ENCODE measurements around the gene SCP2.

Gene SCP2

DNA sequence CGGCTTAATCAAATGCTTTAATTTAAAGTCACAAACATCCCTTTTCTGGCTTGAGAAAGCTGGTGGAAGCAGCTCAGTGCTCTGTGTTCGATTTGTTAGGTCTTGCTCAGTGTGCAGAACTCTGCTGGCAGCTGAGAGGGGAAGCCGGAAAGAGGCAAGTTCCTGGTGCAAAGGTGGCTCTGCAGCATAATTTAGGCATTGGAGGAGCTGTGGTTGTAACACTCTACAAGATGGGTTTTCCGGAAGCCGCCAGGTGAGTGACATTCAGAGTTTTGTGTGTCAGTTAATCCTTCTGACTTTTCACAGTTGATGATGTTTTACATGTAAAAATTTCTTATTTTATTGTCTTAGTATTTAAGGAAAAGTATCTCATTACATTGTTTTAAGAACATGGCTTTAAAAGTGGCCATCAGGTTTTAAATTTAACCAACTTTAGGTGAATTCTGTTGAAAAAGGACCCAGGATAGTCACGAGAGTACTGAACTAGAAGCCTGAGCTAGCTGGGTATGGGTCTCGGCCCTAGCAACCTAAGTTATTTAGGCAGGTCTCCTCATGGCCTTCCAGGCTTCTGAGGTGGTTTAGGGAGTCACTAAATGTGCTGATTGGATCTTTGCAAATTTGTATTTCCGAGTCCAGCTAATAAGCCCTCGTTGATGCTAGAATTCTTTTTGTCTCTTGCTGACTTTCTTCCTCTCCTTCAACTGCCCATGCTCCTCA lies 87.9 kb downstream of the SCP2 start:
- Histone ChIP-seq H3K36me3 (ENCODE audit: control insufficient read depth in 1 of 2, insufficient read depth in 2 of 2, low read depth in 1 of 2, low read length in 2 of 2) (peaks cover 0 to 13% of the 10 kb centered on the region in 2 experiments), H3K14ac (ENCODE audit: low read length in 2 of 2) (no peak overlapping the region), H3K9me3 (ENCODE audit: control insufficient read depth, low read length) (no peaks in the 10 kb centered on the region), H3K23ac (ENCODE audit: low read length in 2 of 2) (no peak overlapping the region), H2BK120ac (ENCODE audit: low read depth, low read length) (no peak overlapping the region), H4K8ac (ENCODE audit: low read length) (peak overlapping the region; percentile 15), H3K79me1 (replicated peaks; ENCODE audit: low read length, poor library complexity, severe bottlenecking) (peaks cover 7% of the 10 kb centered on the region), H2BK12ac (ENCODE audit: low read length in 2 of 2) (no peak overlapping the region), H3K27ac (ENCODE audit: low read length, poor library complexity, severe bottlenecking) (no peak overlapping the region), H3K9ac (ENCODE audit: low read length) (peak overlapping the region; percentile 89), H4K91ac (ENCODE audit: low read length) (no peak overlapping the region), H3K4ac (ENCODE audit: low read depth in 1 of 2, low read length in 2 of 2) (peak overlapping the region in 1 of 2 experiments; percentile 84), H2AK5ac (ENCODE audit: low read length, severe bottlenecking) (no peak overlapping the region), H3K4me1 (ENCODE audit: control insufficient read depth, insufficient read depth, low read depth, low read length) (no peaks in the 10 kb centered on the region), H3K4me3 (ENCODE audit: insufficient read depth in 1 of 2, low read depth in 1 of 2, low read length in 2 of 2) (peak overlapping the region; percentile 42 to 86), H2BK15ac (ENCODE audit: low read depth, poor library complexity, severe bottlenecking) (no peak overlapping the region), H3K27me3 (ENCODE audit: control insufficient read depth in 1 of 2, insufficient read depth in 1 of 2, low read length in 2 of 2) (no peaks in the 10 kb centered on the region), H3K18ac (ENCODE audit: low read depth in 1 of 2, low read length in 2 of 2) (no peak overlapping the region), H2BK5ac (ENCODE audit: low read depth, low read length, poor library complexity, severe bottlenecking) (no peak overlapping the region), H3K4me2 (ENCODE audit: low read length, poor library complexity, severe bottlenecking) (peak overlapping the region; percentile 58), H2AFZ (ENCODE audit: low read depth, low read length) (peak overlapping the region; percentile 76)
- DNase-seq = peak; percentile 90
- under 1% methylated on average over 7 of the region's 9 CpGs for WGBS

GRCh38 chr1:53015508-53015860 lies 88.4 kb downstream of the SCP2 start:
- no peak overlapping the region for H4K91ac ChIP-seq (ENCODE audit: low read length)

DNA sequence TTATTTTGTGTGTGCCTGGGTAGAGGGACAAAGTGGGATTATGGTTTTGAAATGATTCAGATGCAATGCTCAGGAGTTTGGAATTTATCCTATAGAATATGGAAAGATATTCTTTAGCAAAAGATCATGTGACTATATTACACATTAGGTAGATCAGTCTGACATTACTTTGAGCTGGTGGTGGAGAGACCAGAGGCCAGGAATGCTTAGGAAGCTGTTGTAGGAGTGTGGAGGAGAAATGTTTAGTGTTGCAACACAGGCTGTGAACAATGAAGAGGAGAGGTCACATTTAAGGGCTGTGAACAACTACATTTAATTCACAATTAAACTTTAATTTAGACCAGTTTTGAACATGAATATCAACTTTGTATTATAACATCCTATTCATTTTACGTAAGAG lies 89.6 kb downstream of the SCP2 start:
- no peak overlapping the region for H3K4ac ChIP-seq (ENCODE audit: low read depth in 1 of 2, low read length in 2 of 2)
- peaks cover 5 to 13% of the 10 kb centered on the region in 2 experiments for H3K36me3 ChIP-seq (ENCODE audit: control insufficient read depth in 1 of 2, insufficient read depth in 2 of 2, low read depth in 1 of 2, low read length in 2 of 2)
- no peak overlapping the region for H4K91ac ChIP-seq (ENCODE audit: low read length)
- no peak overlapping the region for H3K14ac ChIP-seq (ENCODE audit: low read length in 2 of 2)
- peak overlapping the region; percentile 89 for H3K9ac ChIP-seq (ENCODE audit: low read length)
- peaks cover 11% of the 10 kb centered on the region for H3K79me1 ChIP-seq (replicated peaks; ENCODE audit: low read length, poor library complexity, severe bottlenecking)
- H2BK5ac ChIP-seq (ENCODE audit: low read depth, low read length, poor library complexity, severe bottlenecking) = no peak overlapping the region
- H3K27me3 ChIP-seq (ENCODE audit: control insufficient read depth in 1 of 2, insufficient read depth in 1 of 2, low read length in 2 of 2) = no peaks in the 10 kb centered on the region
- H3K4me2 ChIP-seq (ENCODE audit: low read length, poor library complexity, severe bottlenecking) = no peak overlapping the region
- H3K4me3 ChIP-seq (ENCODE audit: insufficient read depth in 1 of 2, low read depth in 1 of 2, low read length in 2 of 2) = peak overlapping the region in 1 of 2 experiments; percentile 86
- no peak overlapping the region for H2BK12ac ChIP-seq (ENCODE audit: low read length in 2 of 2)
- H2AFZ ChIP-seq (ENCODE audit: low read depth, low read length) = no peak overlapping the region
- H2BK15ac ChIP-seq (ENCODE audit: low read depth, poor library complexity, severe bottlenecking) = no peak overlapping the region
- H3K4me1 ChIP-seq (ENCODE audit: control insufficient read depth, insufficient read depth, low read depth, low read length) = no peaks in the 10 kb centered on the region
- no peak overlapping the region for H2BK120ac ChIP-seq (ENCODE audit: low read depth, low read length)
- H2AK5ac ChIP-seq (ENCODE audit: low read length, severe bottlenecking) = no peak overlapping the region
- no CpG with 5 or more reads among the region's 1 CpG for WGBS
- H3K18ac ChIP-seq (ENCODE audit: low read depth in 1 of 2, low read length in 2 of 2) = no peak overlapping the region
- DNase-seq = peak; percentile 29
- H4K8ac ChIP-seq (ENCODE audit: low read length) = no peak overlapping the region
- H3K9me3 ChIP-seq (ENCODE audit: control insufficient read depth, low read length) = no peaks in the 10 kb centered on the region
- no peak overlapping the region for H3K23ac ChIP-seq (ENCODE audit: low read length in 2 of 2)
- H3K27ac ChIP-seq (ENCODE audit: low read length, poor library complexity, severe bottlenecking) = no peak overlapping the region

More at GRCh38 chr1:53015508-53015860, 88.4 kb downstream of the SCP2 start:
- H4K8ac ChIP-seq (ENCODE audit: low read length) = no peak overlapping the region
- peaks cover 0 to 13% of the 10 kb centered on the region in 2 experiments for H3K36me3 ChIP-seq (ENCODE audit: control insufficient read depth in 1 of 2, insufficient read depth in 2 of 2, low read depth in 1 of 2, low read length in 2 of 2)
- no peak overlapping the region for H2AK5ac ChIP-seq (ENCODE audit: low read length, severe bottlenecking)
- H2BK12ac ChIP-seq (ENCODE audit: low read length in 2 of 2) = no peak overlapping the region
- no peak overlapping the region for H3K23ac ChIP-seq (ENCODE audit: low read length in 2 of 2)
- no peak for DNase-seq
- H3K14ac ChIP-seq (ENCODE audit: low read length in 2 of 2) = no peak overlapping the region
- 11% methylated on average over 3 of the region's 3 CpGs for WGBS
- no peaks in the 10 kb centered on the region for H3K27me3 ChIP-seq (ENCODE audit: control insufficient read depth in 1 of 2, insufficient read depth in 1 of 2, low read length in 2 of 2)
- H2BK120ac ChIP-seq (ENCODE audit: low read depth, low read length) = no peak overlapping the region
- no peak overlapping the region for H3K4ac ChIP-seq (ENCODE audit: low read depth in 1 of 2, low read length in 2 of 2)
- no peaks in the 10 kb centered on the region for H3K4me1 ChIP-seq (ENCODE audit: control insufficient read depth, insufficient read depth, low read depth, low read length)
- H3K18ac ChIP-seq (ENCODE audit: low read depth in 1 of 2, low read length in 2 of 2) = no peak overlapping the region
- H2BK15ac ChIP-seq (ENCODE audit: low read depth, poor library complexity, severe bottlenecking) = no peak overlapping the region
- H3K9me3 ChIP-seq (ENCODE audit: control insufficient read depth, low read length) = no peaks in the 10 kb centered on the region
- no peak overlapping the region for H2AFZ ChIP-seq (ENCODE audit: low read depth, low read length)
- no peak overlapping the region for H3K27ac ChIP-seq (ENCODE audit: low read length, poor library complexity, severe bottlenecking)
- H2BK5ac ChIP-seq (ENCODE audit: low read depth, low read length, poor library complexity, severe bottlenecking) = no peak overlapping the region
- peak overlapping the region; percentile 58 for H3K4me2 ChIP-seq (ENCODE audit: low read length, poor library complexity, severe bottlenecking)
- peak overlapping the region in 1 of 2 experiments; percentile 86 for H3K4me3 ChIP-seq (ENCODE audit: insufficient read depth in 1 of 2, low read depth in 1 of 2, low read length in 2 of 2)
- H3K9ac ChIP-seq (ENCODE audit: low read length) = peak overlapping the region; percentile 89
- peaks cover 7% of the 10 kb centered on the region for H3K79me1 ChIP-seq (replicated peaks; ENCODE audit: low read length, poor library complexity, severe bottlenecking)

DNA sequence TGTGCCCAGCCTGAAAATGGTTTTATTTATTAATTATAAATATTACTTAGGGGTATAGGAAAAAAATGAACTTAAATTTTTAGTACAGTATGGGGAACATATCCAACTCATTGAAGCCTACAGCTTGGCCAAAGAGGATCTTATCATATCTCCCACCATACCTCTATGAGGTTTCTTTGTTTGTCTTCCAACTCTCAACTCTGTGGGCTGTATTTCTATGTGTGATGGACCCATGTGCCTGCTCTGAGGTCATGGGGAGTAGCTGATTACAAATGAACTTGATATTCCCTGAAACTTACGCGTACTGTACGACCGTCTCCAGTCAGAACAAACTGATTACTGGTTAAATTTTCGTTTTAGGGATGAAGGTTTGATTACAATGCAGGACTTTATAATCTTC lies 93.5 kb downstream of the SCP2 start:
- Histone ChIP-seq H2BK5ac (ENCODE audit: low read depth, low read length, poor library complexity, severe bottlenecking) (no peak overlapping the region), H4K8ac (ENCODE audit: low read length) (no peak overlapping the region), H2BK120ac (ENCODE audit: low read depth, low read length) (no peak overlapping the region), H2AFZ (ENCODE audit: low read depth, low read length) (no peak overlapping the region), H3K36me3 (ENCODE audit: control insufficient read depth in 1 of 2, insufficient read depth in 2 of 2, low read depth in 1 of 2, low read length in 2 of 2) (peaks cover 5 to 18% of the 10 kb centered on the region in 2 experiments), H3K14ac (ENCODE audit: low read length in 2 of 2) (no peak overlapping the region), H3K4me2 (ENCODE audit: low read length, poor library complexity, severe bottlenecking) (no peak overlapping the region), H2BK12ac (ENCODE audit: low read length in 2 of 2) (no peak overlapping the region), H3K27me3 (ENCODE audit: control insufficient read depth in 1 of 2, insufficient read depth in 1 of 2, low read length in 2 of 2) (no peaks in the 10 kb centered on the region), H3K79me1 (replicated peaks; ENCODE audit: low read length, poor library complexity, severe bottlenecking) (peaks cover 22% of the 10 kb centered on the region), H3K4me1 (ENCODE audit: control insufficient read depth, insufficient read depth, low read depth, low read length) (peaks cover 2% of the 10 kb centered on the region), H3K4me3 (ENCODE audit: insufficient read depth in 1 of 2, low read depth in 1 of 2, low read length in 2 of 2) (no peak overlapping the region), H3K23ac (ENCODE audit: low read length in 2 of 2) (no peak overlapping the region), H3K27ac (ENCODE audit: low read length, poor library complexity, severe bottlenecking) (no peak overlapping the region), H2BK15ac (ENCODE audit: low read depth, poor library complexity, severe bottlenecking) (no peak overlapping the region), H3K9me3 (ENCODE audit: control insufficient read depth, low read length) (no peaks in the 10 kb centered on the region), H3K9ac (ENCODE audit: low read length) (no peak overlapping the region), H4K91ac (ENCODE audit: low read length) (no peak overlapping the region), H3K18ac (ENCODE audit: low read depth in 1 of 2, low read length in 2 of 2) (no peak overlapping the region), H3K4ac (ENCODE audit: low read depth in 1 of 2, low read length in 2 of 2) (no peak overlapping the region), H2AK5ac (ENCODE audit: low read length, severe bottlenecking) (no peak overlapping the region)
- 72% methylated on average over 3 of the region's 5 CpGs for WGBS
- DNase-seq = no peak

All from mesenchymal stem cell (in vitro differentiated cells and primary cell).